HG03039 (cell line): ENCODE data around the gene PRDM16.

ENCODE experiments used
- ATAC-seq: cut with Tn5 transposase; IDR thresholded peaks from one replicate; pipeline ENCODE4 v1.9.1; 2021; ENCODE audit warnings: mild to moderate bottlenecking, moderate library complexity; ENCODE audit not compliant: unreplicated experiment

Gene PRDM16

GRCh38 chr1:3068564-3069431 lies at the start of gene PRDM16:
PRDM16 (plus strand) TSS chr1:3069203; CDS start chr1:3069260, 57 bp downstream.
- ATAC-seq, result no peak

- no peak for ATAC-seq
These were observed 49.4 kb upstream of the PRDM16 start for GRCh38 chr1:3019516-3020051.

- ATAC-seq, result no peak
These were observed 48.6 kb upstream of the PRDM16 start for GRCh38 chr1:3020263-3020909.

- no peak for ATAC-seq
These were observed 47.8 kb upstream of the PRDM16 start, which contains the start of gene ACTRT2 for GRCh38 chr1:3021233-3021671. ACTRT2 (plus strand) TSS chr1:3021467; CDS start chr1:3021687, 220 bp downstream.

- ATAC-seq, result no peak
These were observed 47.1 kb upstream of the PRDM16 start for GRCh38 chr1:3021801-3022401.

- no peak for ATAC-seq
These were observed 46.5 kb upstream of the PRDM16 start for GRCh38 chr1:3022511-3022973.

GRCh38 chr1:3022976-3023375 lies 46.0 kb upstream of the PRDM16 start:
- ATAC-seq, result no peak

GRCh38 chr1:3024019-3024418 lies 45.0 kb upstream of the PRDM16 start:
- ATAC-seq, result no peak

- no peak for ATAC-seq
These were observed 44.4 kb upstream of the PRDM16 start for GRCh38 chr1:3024588-3024987.

- ATAC-seq, result no peak
These were observed 42.9 kb upstream of the PRDM16 start for GRCh38 chr1:3026124-3026523.

- ATAC-seq, result no peak
These were observed 42.2 kb upstream of the PRDM16 start for GRCh38 chr1:3026581-3027391.

- ATAC-seq, result no peak
These were observed 41.2 kb upstream of the PRDM16 start for GRCh38 chr1:3027611-3028371.

- ATAC-seq, result no peak
These were observed 40.3 kb upstream of the PRDM16 start for GRCh38 chr1:3028531-3029282.

GRCh38 chr1:3029481-3029961 lies 39.5 kb upstream of the PRDM16 start:
- no peak for ATAC-seq

- ATAC-seq, result no peak
These were observed 38.9 kb upstream of the PRDM16 start for GRCh38 chr1:3029991-3030662.

- ATAC-seq, result no peak
These were observed 38.2 kb upstream of the PRDM16 start for GRCh38 chr1:3030663-3031381.

- ATAC-seq, result no peak
These were observed 37.4 kb upstream of the PRDM16 start for GRCh38 chr1:3031401-3032221.
